ENCODE data around the gene SERAC1. TPM values are rescaled to one million over a fixed set of nuclear protein-coding genes. Genes with fewer than 3 reads are reported as not detected.

SERAC1 gene
- total and polyA plus RNA-seq, 2 donors (not counting 1 experiment from before 2014, with no cell fraction given) = 1.9 to 5.8 TPM

- H3K4me1 Mint-ChIP-seq = peaks cover 2% of the 10 kb centered on the region
- Histone ChIP-seq H3K79me2 (ENCODE audit: control insufficient read depth, insufficient read depth, low read length) (no peaks in the 10 kb centered on the region), H3K9me3 (ENCODE audit: control extremely low read depth in 1 of 3, control insufficient read depth in 2 of 3, insufficient read depth in 1 of 3, low read length in 2 of 3) (no peaks in the 10 kb centered on the region), H3K4me1 (ENCODE audit: control insufficient read depth in 2 of 2, insufficient read depth in 2 of 2, low read length in 2 of 2) (no peaks in the 10 kb centered on the region), H4K20me1 (ENCODE audit: control insufficient read depth, insufficient read depth, low read length, poor library complexity, severe bottlenecking) (no peaks in the 10 kb centered on the region), H3K4me3 (ENCODE audit: control extremely low read depth in 1 of 5, extremely low read depth in 1 of 5, insufficient read depth in 1 of 5, low read depth in 2 of 5, low read length in 4 of 5) (no peak overlapping the region), H2AFZ (ENCODE audit: insufficient read depth, low read depth, low read length, poor library complexity, severe bottlenecking) (no peak overlapping the region), H3K36me3 (replicated peaks in 1 of 2; ENCODE audit: control extremely low read depth in 1 of 2, control insufficient read depth in 1 of 2, extremely low read depth in 1 of 2, insufficient read depth in 2 of 2, low read length in 1 of 2) (peaks cover 0 to 4% of the 10 kb centered on the region in 2 experiments), H3K4me2 (replicated peaks; ENCODE audit: low read depth, low read length, poor library complexity, severe bottlenecking) (no peak overlapping the region), H3K9ac (ENCODE audit: low read length) (no peak overlapping the region), H3K27me3 (replicated peaks in 1 of 4; ENCODE audit: control extremely low read depth in 1 of 4, control insufficient read depth in 3 of 4, insufficient read depth in 4 of 4, low read length in 3 of 4) (no peaks in the 10 kb centered on the region), H3K27ac (ENCODE audit: low read length in 2 of 2) (no peak overlapping the region)
- POLR2A ChIA-PET = interaction anchor here (0.6 kb wide), 1 partner anchor 312 kb away, joined by 5 read pairs; no protein-coding TSS in a partner anchor
- intact Hi-C loops (cut with micrococcal nuclease) = no loop called here
- H3K27ac Mint-ChIP-seq = no peak overlapping the region
- H3K27me3 Mint-ChIP-seq = no peaks in the 10 kb centered on the region
- CTCF ChIA-PET = no interaction called here
- DNase-seq = no peak
- no CpG with 5 or more reads among the region's 5 CpGs for WGBS (ENCODE audit: insufficient coverage)
- ATAC-seq (ENCODE audit: low read depth) = no peak
- H3K9me3 Mint-ChIP-seq (ENCODE audit: insufficient read depth) = no peaks in the 10 kb centered on the region
- H3K4me3 Mint-ChIP-seq = no peak overlapping the region
- TF ChIP-seq CTCF (IDR thresholded peaks at IDR 0.05) (no peak), EZH2 (IDR thresholded peaks at IDR 0.05; ENCODE audit: borderline replicate concordance, insufficient read depth, low read depth, low read length, poor library complexity, severe bottlenecking) (no peak)
Observed at GRCh38 chr6:158157064-158157764, 10.8 kb downstream of the SERAC1 start.

GRCh38 chr6:158154816-158155215 is 13.2 kb downstream of the SERAC1 start:
- POLR2A ChIA-PET = no interaction called here

More at GRCh38 chr6:158154816-158155215, 13.2 kb downstream of the SERAC1 start:
- WGBS (ENCODE audit: insufficient coverage) = over 99% methylated on average over 8 of the region's 8 CpGs
- no peak overlapping the region for H3K27ac ChIP-seq (ENCODE audit: low read length in 2 of 2)
- CTCF ChIA-PET = no interaction called here
- H3K4me3 Mint-ChIP-seq = no peak overlapping the region
- H3K9ac ChIP-seq (ENCODE audit: low read length) = no peak overlapping the region
- intact Hi-C loops (cut with micrococcal nuclease) = no loop called here
- no peak overlapping the region for H2AFZ ChIP-seq (ENCODE audit: insufficient read depth, low read depth, low read length, poor library complexity, severe bottlenecking)
- no peaks in the 10 kb centered on the region for H3K27me3 ChIP-seq (replicated peaks in 1 of 4; ENCODE audit: control extremely low read depth in 1 of 4, control insufficient read depth in 3 of 4, insufficient read depth in 4 of 4, low read length in 3 of 4)
- no peaks in the 10 kb centered on the region for H3K27me3 Mint-ChIP-seq
- no peaks in the 10 kb centered on the region for H3K9me3 ChIP-seq (ENCODE audit: control extremely low read depth in 1 of 3, control insufficient read depth in 2 of 3, insufficient read depth in 1 of 3, low read length in 2 of 3)
- H3K4me1 Mint-ChIP-seq = no peaks in the 10 kb centered on the region
- H4K20me1 ChIP-seq (ENCODE audit: control insufficient read depth, insufficient read depth, low read length, poor library complexity, severe bottlenecking) = no peaks in the 10 kb centered on the region
- H3K4me1 ChIP-seq (ENCODE audit: control insufficient read depth in 2 of 2, insufficient read depth in 2 of 2, low read length in 2 of 2) = no peaks in the 10 kb centered on the region
- TF ChIP-seq CTCF (IDR thresholded peaks at IDR 0.05) (no peak), EZH2 (IDR thresholded peaks at IDR 0.05; ENCODE audit: borderline replicate concordance, insufficient read depth, low read depth, low read length, poor library complexity, severe bottlenecking) (no peak)
- H3K4me2 ChIP-seq (replicated peaks; ENCODE audit: low read depth, low read length, poor library complexity, severe bottlenecking) = no peak overlapping the region
- H3K4me3 ChIP-seq (ENCODE audit: control extremely low read depth in 1 of 5, extremely low read depth in 1 of 5, insufficient read depth in 1 of 5, low read depth in 2 of 5, low read length in 4 of 5) = no peak overlapping the region
- H3K36me3 ChIP-seq (replicated peaks in 1 of 2; ENCODE audit: control extremely low read depth in 1 of 2, control insufficient read depth in 1 of 2, extremely low read depth in 1 of 2, insufficient read depth in 2 of 2, low read length in 1 of 2) = peaks cover 0 to 4% of the 10 kb centered on the region in 2 experiments
- ATAC-seq (ENCODE audit: low read depth) (no peak), DNase-seq (no peak)
- H3K27ac Mint-ChIP-seq = no peak overlapping the region
- H3K79me2 ChIP-seq (ENCODE audit: control insufficient read depth, insufficient read depth, low read length) = no peaks in the 10 kb centered on the region
- no peaks in the 10 kb centered on the region for H3K9me3 Mint-ChIP-seq (ENCODE audit: insufficient read depth)

Data from B cell (primary cell).